ENCODE data around the gene SHISAL2B.
"Not testable (repeated sequence)": the region's sequence is repeated elsewhere in the genome, so short reads cannot be mapped to it uniquely, and the experiment has no call there.

The SHISAL2B gene

DNA sequence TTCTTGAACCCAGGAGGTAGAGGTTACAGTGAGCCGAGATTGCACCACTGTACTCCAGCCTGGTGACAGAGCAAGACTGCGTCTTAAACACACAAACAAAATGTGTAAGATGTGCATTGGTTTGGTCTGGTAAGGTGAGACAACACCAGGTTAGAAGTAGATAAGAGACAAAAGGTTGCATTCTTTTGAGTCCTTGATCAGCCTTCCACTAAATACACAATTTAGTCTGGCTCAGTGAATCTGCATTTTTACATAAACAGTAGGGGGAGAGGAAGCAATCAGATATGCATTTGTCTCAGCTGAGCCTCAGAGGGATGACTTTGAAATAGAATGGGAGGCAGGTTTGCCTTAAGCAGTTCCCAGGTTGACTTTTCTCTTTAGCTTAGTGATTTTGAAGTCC is 15.8 kb downstream of the SHISAL2B start:
- DNase-seq = peak; percentile 7

DNA sequence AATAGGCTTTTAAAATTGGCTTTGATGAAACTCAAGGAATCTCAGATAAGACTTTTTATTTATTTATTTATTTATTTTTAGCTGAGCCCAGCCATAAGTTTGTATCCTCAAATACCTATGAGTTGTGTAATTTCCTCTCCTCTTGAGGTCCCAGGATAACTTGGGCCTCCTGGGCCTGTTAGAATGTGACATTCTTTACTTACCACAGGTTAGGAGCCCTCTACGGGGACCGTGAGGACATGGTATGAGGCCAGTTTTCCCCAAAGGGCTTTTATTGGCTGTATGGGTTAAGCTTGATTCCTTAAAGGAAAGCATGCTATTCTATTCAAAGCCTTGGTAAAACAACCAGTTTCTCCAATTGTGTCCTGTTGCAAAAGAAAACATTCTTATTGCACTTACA is 16.9 kb downstream of the SHISAL2B start:
- DNase-seq = no peak

DNA sequence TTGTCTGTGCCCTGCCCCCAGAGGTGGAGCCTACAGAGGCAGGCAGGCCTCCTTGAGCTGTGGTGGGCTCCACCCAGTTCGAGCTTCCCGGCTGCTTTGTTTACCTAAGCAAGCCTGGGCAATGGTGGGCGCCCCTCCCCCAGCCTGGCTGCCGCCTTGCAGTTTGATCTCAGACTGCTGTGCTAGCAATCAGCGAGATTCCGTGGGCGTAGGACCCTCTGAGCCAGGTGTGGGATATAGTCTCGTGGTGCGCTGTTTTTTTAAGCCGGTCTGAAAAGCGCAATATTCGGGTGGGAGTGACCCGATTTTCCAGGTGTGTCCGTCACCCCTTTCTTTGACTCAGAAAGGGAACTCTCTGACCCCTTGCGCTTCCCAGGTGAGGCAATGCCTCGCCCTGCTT is 24.2 kb downstream of the SHISAL2B start:
- DNase-seq = not testable (repeated sequence)

DNA sequence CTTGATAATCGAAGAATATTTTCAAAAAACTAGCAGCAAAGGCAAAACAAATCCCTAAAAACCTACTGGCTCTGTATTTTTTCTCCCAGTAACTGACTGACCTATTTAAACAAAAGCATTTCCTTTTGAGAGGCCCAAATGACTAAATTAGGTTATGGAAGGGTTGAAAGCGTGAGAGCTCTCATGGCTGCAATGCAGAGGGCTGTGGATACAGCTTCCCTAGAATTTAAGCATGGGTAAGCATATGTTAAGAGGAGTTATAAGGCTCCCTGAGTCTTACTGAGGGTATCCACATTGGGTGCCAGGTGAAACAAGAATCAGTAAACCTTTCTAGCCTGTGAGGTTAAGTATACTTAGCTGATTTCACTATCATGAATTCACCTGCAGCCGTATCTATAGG is 32.3 kb downstream of the SHISAL2B start:
- DNase-seq = no peak

DNA sequence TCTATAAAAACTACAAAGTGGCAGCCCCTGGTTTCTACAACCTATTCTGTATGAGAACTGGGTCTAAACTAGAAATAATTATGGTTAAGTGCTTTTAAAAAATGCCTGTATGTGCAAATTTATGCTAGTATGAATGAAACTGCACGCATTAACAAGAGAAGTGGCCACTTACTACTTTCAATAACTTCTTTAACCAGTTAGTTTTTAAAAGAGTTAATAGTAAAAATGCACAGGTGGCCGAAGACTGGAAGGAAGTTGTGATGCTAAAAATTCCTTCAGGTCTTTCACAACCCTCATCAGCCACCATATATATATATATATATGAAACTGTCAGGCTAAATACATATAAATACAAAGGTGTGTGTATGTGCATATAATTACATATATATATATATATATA is 36.8 kb downstream of the SHISAL2B start:
- no peak for DNase-seq

DNA sequence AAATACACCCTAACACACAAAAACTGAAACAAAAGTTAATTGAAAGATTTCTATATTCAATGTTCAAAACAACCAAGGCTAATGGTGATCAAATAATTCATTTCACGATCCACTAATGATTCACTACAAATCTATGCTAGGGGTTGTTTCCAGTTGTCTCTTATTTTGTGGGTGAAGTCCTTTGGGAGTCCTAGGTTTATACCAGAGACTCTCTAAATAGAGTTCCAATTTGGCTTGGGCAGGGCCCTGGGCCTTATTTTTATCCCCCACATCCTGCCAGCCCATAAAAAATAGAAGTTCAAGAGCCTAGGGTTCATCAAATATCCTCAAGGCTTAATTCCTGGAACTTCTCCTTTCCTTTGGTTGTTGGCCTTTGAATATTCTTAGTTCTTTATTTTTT is 52.1 kb downstream of the SHISAL2B start:
- DNase-seq = no peak

DNA sequence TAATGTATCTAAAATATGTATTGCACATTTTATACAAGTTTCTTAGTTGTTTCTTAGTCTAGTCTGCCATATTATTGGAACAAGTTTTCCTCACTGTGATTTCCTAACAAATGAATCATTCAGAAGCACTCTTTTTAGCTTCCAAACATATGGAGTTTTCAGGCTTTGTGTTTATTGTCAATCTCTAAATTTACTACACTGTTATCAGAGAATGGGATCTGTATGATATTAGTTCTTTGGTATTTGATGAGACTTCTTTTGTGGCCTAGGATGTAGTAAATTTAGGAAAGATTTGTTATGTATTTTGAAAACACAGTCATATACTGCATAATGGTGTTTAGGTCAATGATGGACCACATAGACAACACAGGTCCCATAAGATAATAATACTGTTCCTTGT is 52.5 kb downstream of the SHISAL2B start:
- DNase-seq = no peak

DNA sequence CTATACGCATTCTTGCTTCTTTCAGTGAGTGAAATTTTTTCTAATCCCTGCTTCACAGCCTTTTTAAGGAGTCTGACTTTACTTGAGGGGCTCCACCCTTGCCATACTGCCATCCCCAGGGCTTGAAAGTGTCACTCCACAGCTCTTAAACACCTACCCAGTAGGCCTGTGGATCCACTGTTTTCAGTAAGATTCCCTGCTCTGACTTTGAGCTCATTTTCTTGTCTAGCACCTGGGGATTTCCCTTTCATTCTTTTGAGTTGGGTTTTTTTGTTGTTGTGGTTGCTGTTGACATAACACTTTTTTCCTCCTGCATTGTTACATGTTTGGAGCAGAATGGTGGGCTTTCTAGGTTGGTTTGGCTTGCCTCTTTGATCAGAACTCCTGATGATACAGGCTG is 54.6 kb downstream of the SHISAL2B start:
- DNase-seq = no peak

DNA sequence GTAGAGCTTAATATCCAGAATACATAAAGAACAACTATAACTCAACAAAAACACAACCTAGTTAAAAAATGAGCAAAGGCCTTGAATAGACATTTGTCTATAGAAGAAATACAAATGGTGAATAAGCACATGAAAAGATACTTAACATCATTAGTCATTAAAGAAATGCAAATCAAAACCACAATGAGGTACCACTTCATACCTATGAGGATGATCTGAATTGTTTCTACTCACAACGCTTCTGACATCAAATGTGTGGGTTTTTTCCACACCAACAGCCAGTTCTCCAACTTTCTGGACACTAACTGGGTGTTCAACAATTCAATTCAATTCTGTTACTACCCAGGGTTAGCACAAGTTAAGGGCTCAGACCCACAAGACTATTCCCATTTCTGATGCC is 56.1 kb downstream of the SHISAL2B start:
- no peak for DNase-seq

DNA sequence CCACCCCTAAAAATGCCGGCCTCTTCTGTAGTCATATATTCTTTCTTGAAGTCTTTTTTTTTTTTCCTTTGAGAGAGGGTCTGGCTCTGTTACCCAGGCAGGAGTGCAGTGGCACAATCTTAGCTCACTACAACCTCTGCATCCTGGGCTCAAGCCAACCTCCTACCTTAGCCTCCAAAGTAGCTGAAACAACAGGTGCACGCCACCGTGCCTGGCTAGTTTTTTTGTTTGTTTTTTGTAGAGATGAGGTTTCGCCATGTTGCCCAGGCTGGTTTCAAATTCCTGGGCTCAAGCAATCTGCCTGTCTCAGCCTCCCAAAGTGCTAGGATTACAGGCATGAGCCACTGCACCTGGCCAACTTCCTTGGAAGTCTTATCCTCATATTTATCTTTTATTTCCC is 59.1 kb downstream of the SHISAL2B start:
- DNase-seq = no peak

DNA sequence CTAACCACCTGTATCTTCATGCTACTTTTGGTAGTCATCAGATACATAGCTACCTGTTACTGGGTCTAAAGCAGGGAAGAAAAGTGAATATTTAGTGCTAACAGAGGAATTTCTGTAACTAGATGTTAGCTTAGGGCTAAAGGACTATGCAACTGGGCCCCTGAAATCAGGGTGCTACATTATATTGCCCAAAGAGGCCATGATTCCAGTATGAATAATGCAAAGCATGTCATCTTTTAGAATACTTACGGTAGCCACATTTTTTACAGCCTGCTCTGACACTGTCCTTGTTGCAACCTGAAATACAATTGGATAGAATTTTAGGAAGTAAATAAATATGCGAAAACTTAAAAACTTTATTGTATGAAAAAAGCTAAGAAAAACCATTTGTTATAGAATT is 63.8 kb downstream of the SHISAL2B start:
- DNase-seq = no peak

DNA sequence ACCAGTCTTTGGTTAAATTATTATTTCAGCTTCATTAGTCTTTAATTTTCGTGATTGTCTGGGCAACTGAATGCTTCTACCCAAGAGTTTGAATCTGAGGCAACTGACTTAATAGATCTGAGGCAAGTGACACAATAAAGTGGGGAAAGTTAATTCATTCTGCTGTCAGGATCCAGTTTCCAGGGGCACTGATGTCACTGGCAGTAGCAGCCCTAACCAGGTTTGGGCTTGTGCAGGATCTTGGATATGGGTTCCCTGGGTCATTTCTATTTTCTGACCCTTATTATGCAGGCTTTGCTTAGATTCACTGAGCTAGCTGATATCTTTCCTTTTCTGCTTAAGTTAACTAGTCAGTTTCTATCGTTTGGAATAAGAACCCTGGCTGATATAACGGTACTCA is 68.6 kb downstream of the SHISAL2B start:
- no peak for DNase-seq

DNA sequence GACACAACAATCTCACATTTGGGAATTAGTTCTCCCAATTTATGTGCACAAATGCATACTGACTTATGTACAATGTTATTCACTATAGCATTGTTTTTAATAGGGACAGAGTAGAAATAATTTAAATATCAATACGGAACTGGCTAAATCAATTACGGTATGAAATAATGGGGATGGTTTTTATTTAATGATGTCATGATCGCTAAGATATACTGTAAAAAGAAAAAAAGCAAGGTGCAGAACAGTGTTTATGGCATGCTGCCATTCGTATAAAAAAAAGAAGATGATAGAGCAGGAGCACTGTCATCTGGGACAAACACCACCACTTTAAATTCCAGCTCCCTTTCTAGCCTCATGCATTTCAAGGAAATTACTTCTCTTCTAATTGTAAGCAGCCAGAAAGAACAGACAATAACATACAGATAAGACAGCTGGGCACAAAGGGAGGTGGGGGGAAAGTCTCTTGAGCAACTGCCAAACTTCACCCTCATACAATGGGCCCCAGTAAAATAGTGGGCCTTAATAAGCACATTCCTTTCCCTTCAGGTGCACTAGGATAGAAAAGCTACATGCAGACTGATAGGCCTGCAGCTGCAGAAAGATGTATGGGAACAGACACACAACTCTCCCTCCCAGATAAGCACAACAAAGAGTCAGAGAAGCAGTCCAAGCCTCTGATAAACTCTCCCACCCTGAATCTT is 69.8 kb downstream of the SHISAL2B start:
- DNase-seq = peak; percentile 74

DNA sequence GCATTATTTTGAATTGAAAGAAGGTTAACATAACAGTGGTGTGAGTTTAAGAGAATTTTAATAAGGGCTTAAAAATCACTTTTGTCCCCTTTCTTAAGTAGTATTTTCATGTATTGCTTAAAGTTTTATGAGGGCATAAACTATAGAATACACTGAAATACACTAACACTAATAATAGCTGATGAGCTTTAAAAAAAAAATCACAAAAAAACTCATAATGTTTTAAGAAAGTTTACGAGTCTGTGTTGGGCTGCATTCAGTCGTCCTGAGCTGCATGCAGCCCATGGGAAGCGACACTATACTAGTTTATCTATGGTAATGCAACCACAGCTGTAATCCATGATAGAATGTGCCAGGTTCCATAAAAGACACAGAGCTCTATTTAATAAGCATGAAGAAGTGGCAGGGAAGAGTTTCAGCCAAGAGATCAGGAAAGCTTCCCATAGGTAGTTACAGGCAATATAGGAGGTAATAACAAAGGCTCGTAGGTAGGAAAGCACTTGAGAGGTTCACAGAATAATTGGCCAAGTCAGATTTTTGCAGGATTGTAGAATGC is 73.7 kb downstream of the SHISAL2B start:
- DNase-seq = no peak

DNA sequence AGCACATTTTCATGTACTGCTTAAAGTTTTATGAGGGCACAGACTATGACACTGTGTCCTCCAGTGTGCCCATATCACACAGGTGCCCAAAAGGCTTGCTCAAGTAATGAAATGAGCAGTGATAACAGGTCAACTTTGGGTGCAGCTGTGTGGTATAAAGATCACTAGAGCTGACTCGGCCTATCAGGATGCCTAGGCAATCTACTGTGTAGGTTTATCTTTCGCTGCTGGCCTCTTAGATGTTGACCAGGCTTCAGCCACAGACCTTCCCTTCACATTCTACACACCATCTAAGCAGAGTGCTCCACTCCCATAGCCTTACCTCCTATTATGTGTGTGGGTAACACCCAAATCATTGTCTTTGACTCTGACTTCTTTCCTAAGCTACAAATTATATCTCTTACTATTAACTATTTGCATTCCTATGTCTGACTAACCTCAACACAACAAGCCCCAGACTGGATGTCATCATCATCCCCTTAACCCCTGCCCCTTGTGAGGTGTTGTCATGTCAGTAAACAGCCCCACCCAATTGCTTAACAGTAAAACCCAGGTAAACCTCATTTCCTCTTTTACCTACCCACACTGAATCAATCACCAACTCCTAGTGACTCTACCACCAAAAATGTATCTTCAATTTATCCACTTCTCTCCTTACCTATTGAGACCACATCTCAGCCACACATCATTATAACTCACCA is 75.7 kb downstream of the SHISAL2B start:
- DNase-seq = peak; percentile 7

DNA sequence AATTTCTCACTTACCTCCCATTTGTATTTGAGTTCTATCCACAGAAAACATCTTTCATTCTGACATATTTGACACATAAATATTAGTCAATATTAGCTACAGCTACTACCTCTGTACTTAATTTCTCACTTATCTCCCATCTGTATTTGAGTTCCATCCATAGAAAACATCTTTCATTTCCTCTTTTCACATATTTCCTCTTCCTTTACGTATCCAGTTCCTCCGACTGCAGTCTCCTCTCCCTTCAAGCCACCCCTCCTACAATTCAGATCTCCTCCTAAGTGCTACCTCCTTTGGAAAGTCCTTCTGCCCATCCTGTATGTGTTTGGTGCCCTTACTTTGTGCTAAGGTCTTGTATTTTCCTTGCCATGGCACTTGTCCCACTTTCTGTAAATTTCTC is 76.6 kb downstream of the SHISAL2B start:
- no peak for DNase-seq

Measured in OCI-M1 (cell line).